MM.1S (cell line): Measurements from ENCODE around the gene SEC24D.

Source experiments
- DNase-seq: peaks from one replicate; pipeline ENCODE4 v3.0.0-alpha.2; 2015
- H2AFZ ChIP-seq: fragments of 300-600 bp; sonication (generic); 2 replicates; pipeline ENCODE4 v1.6.0; 2016; ENCODE audit warnings: antibody characterized with exemption, low read length
- H3F3A ChIP-seq: fragments of 300-600 bp; sonication (generic); 2 replicates; pipeline ENCODE4 v1.6.1; 2016; ENCODE audit warnings: mild to moderate bottlenecking, antibody characterized with exemption, low read length, moderate library complexity, mixed read lengths; ENCODE audit not compliant: insufficient read depth
- H3K27ac ChIP-seq: fragments of 300-600 bp; sonication (generic); 2 replicates; pipeline ENCODE4 v1.5.1; 2016; ENCODE audit warnings: mild to moderate bottlenecking, low read length
- H3K27me3 ChIP-seq: fragments of 300-600 bp; sonication (generic); replicated peaks from 2 replicates; pipeline ENCODE4 v1.6.0; 2016; ENCODE audit warnings: low read length; ENCODE audit not compliant: insufficient read depth
- H3K36me3 ChIP-seq: fragments of 300-600 bp; sonication (generic); replicated peaks from 2 replicates; pipeline ENCODE4 v1.6.1; 2016; ENCODE audit warnings: mild to moderate bottlenecking, low read length, mixed read lengths; ENCODE audit not compliant: insufficient read depth
- H3K4me1 ChIP-seq: fragments of 300-600 bp; sonication (generic); 2 replicates; pipeline ENCODE4 v1.6.1; 2016; ENCODE audit warnings: low read length, mixed read lengths
- H3K4me2 ChIP-seq: fragments of 300-600 bp; sonication (generic); 2 replicates; pipeline ENCODE4 v1.6.0; 2016; ENCODE audit warnings: low read depth, low read length
- H3K4me3 ChIP-seq: fragments of 300-600 bp; sonication (generic); 2 replicates; pipeline ENCODE4 v1.5.1; 2016; ENCODE audit warnings: low read length, mixed read lengths
- H3K79me2 ChIP-seq: fragments of 300-600 bp; sonication (generic); 2 replicates; pipeline ENCODE4 v1.6.1; 2016; ENCODE audit warnings: mixed run types, low read length, mixed read lengths
- H3K9ac ChIP-seq: fragments of 300-600 bp; sonication (generic); 2 replicates; pipeline ENCODE4 v1.6.1; 2016; ENCODE audit warnings: low read length, mixed read lengths
- H3K9me2 ChIP-seq: fragments of 300-600 bp; sonication (generic); replicated peaks from 2 replicates; pipeline ENCODE4 v1.6.1; 2016; ENCODE audit warnings: mild to moderate bottlenecking, low read length, mixed read lengths; ENCODE audit not compliant: insufficient read depth
- H3K9me3 ChIP-seq: fragments of 300-600 bp; sonication (generic); replicated peaks from 2 replicates; pipeline ENCODE4 v1.6.1; 2016; ENCODE audit warnings: mild to moderate bottlenecking, low read length, mixed read lengths; ENCODE audit not compliant: insufficient read depth
- H4K20me1 ChIP-seq: fragments of 300-600 bp; sonication (generic); 2 replicates; pipeline ENCODE4 v1.6.1; 2016; ENCODE audit warnings: mild to moderate bottlenecking, low read length, moderate library complexity, mixed read lengths; ENCODE audit not compliant: insufficient read depth
- EZH2 ChIP-seq: fragments of 300-600 bp; sonication (generic); optimal IDR thresholded peaks from 2 replicates; pipeline ENCODE3; 2017; ENCODE audit warnings: low read depth, mild to moderate bottlenecking, antibody characterized with exemption, low read length, mixed read lengths
- EZH2phosphoT487 ChIP-seq: fragments of 300-600 bp; sonication (generic); IDR thresholded peaks from 2 replicates; pipeline ENCODE4 v1.6.1; 2018; ENCODE audit warnings: antibody characterized with exemption, low read length
- TF ChIP-seq, protein P1 (sequence below): fragments of 300-600 bp; sonication (generic); IDR thresholded peaks from 2 replicates; pipeline ENCODE4 v1.5.1; 2016; ENCODE audit warnings: antibody characterized with exemption, low read length, mixed read lengths

Gene SEC24D

DNA sequence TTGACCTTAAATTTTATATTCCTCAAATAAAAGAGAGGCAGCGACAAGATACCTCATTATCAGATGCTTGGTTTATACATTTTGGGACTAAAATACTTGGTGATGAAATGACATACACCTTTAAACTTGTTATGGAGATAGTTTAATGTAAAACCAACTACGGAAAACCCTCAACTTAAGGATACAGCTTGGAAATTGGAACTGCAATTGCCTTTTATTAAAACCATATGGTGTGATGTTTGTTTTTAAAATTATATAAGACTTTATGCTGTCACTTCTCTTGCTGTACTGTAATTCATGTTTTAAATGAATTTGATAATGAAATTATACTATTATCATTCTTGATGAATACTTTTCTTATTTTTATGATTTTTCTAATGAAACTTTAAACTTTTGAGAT, 124.9 kb downstream of the SEC24D start:
- no peak overlapping the region for H3K27ac ChIP-seq
- no peaks in the 10 kb centered on the region for H4K20me1 ChIP-seq
- no peaks in the 10 kb centered on the region for H3K9me3 ChIP-seq
- no peak for DNase-seq
- H3K27me3 ChIP-seq: no peaks in the 10 kb centered on the region
- H3K79me2 ChIP-seq: no peaks in the 10 kb centered on the region
- H3K4me3 ChIP-seq: no peak overlapping the region
- no peaks in the 10 kb centered on the region for H3K9me2 ChIP-seq
- no peaks in the 10 kb centered on the region for H3K4me1 ChIP-seq
- H3K9ac ChIP-seq: no peak overlapping the region
- H3F3A ChIP-seq: no peaks in the 10 kb centered on the region
- TF ChIP-seq, protein P1, sequence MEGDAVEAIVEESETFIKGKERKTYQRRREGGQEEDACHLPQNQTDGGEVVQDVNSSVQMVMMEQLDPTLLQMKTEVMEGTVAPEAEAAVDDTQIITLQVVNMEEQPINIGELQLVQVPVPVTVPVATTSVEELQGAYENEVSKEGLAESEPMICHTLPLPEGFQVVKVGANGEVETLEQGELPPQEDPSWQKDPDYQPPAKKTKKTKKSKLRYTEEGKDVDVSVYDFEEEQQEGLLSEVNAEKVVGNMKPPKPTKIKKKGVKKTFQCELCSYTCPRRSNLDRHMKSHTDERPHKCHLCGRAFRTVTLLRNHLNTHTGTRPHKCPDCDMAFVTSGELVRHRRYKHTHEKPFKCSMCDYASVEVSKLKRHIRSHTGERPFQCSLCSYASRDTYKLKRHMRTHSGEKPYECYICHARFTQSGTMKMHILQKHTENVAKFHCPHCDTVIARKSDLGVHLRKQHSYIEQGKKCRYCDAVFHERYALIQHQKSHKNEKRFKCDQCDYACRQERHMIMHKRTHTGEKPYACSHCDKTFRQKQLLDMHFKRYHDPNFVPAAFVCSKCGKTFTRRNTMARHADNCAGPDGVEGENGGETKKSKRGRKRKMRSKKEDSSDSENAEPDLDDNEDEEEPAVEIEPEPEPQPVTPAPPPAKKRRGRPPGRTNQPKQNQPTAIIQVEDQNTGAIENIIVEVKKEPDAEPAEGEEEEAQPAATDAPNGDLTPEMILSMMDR: no peak
- TF ChIP-seq EZH2 (no peak), EZH2phosphoT487 (no peak)
- H3K4me2 ChIP-seq: no peak overlapping the region
- no peak overlapping the region for H2AFZ ChIP-seq
- peaks cover 6% of the 10 kb centered on the region; the same call in 1 of the 2 replicates for H3K36me3 ChIP-seq

DNA sequence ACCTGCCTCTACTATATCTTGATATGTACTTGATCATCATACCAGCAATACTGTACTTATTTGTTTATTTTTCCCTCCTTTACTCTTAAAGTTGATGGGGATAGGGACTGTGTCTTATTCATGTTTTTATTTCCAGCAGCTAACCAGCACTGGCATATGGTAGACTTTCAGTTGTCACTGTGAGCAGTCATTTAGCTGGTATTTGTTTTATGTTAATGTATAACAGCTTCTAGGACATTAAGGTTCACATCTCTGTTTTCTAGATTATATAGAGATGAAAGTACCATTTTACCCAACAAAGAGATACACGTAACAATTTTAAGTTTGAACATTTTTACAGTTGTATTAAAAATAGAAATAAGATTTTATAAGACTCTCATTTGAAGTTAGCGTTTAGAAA, 132.8 kb downstream of the SEC24D start:
- no peaks in the 10 kb centered on the region for H3K9me3 ChIP-seq
- no peak overlapping the region for H3K27ac ChIP-seq
- no peaks in the 10 kb centered on the region for H3K79me2 ChIP-seq
- no peaks in the 10 kb centered on the region for H3F3A ChIP-seq
- H3K4me3 ChIP-seq: no peak overlapping the region
- H3K4me1 ChIP-seq: no peaks in the 10 kb centered on the region
- TF ChIP-seq EZH2 (no peak), EZH2phosphoT487 (no peak)
- TF ChIP-seq, protein P1: no peak
- no peak overlapping the region for H3K9ac ChIP-seq
- peaks cover 12% of the 10 kb centered on the region for H3K36me3 ChIP-seq
- H2AFZ ChIP-seq: no peak overlapping the region
- no peak overlapping the region for H3K4me2 ChIP-seq
- H3K9me2 ChIP-seq: no peaks in the 10 kb centered on the region
- H3K27me3 ChIP-seq: no peaks in the 10 kb centered on the region
- no peaks in the 10 kb centered on the region for H4K20me1 ChIP-seq
- DNase-seq: no peak

DNA sequence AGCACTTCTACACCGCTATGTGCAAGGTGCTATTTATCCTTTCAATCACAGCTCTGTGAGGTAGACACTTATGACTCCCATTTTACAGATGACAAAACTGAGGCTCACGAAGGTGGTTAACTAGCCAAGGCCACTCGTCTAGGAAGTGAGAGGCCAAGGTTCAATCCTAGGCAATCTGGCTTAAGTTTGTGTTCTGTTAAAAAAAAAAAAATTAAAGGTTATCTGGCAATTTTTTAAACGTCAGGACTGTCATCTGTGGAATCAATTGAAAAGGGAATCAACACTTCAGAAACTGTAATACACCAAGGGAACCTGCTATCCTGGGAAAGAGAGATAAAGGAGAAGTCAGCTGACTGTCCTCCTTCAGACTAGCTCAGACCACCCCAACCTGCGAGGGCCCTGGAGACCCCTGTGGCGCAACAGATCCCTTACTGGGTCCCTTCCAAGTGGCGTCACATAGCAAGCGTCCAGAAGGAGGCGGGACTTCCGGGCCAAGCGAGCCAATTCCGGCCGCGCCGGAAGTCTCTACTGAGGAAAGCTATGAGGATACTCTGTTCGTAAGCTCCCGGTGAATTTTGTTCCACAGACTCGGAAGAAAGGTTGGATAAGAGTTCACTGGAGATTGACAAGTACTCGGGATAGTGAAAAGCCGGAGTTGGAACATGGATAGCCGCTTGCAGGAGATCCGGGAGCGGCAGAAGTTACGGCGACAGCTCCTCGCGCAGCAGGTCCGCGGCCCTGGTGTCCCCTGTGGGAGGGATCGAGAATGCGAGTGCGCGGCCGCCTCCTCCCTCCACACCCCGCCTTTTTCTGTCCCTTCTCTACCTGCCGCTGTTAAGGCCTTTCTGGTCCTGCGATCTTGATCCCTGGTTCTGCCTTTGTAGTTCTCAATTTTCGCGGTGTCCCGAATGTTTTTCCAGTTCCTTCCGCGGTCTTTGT, 150.8 kb downstream of the SEC24D start, which contains the start of gene METTL14:
TSS of gene METTL14 (plus strand) at position 520 of the 939 bp plus-strand sequence. CDS start at position 663, 143 bp downstream.
- peak within 1 kb of the TSS; percentile 67 for H3K4me3 ChIP-seq
- H3K4me2 ChIP-seq: peak within 1 kb of the TSS; percentile 63
- peaks cover 27% of the 10 kb centered on the region for H3K79me2 ChIP-seq
- H3K9me3 ChIP-seq: no peaks in the 10 kb centered on the region
- H3K36me3 ChIP-seq: no peaks in the 10 kb centered on the region
- H3K4me1 ChIP-seq: peaks cover 12% of the 10 kb centered on the region
- no peaks in the 10 kb centered on the region for H3K9me2 ChIP-seq
- TF ChIP-seq EZH2 (no peak), EZH2phosphoT487 (no peak)
- TF ChIP-seq, protein P1: no peak
- no peaks in the 10 kb centered on the region for H3F3A ChIP-seq
- peak; percentile 94 for DNase-seq
- no peaks in the 10 kb centered on the region for H3K27me3 ChIP-seq
- H3K9ac ChIP-seq: peak within 1 kb of the TSS; percentile 52
- H2AFZ ChIP-seq: peak within 1 kb of the TSS; percentile 34
- peak within 1 kb of the TSS; percentile 40; the same call in 1 of the 2 replicates for H3K27ac ChIP-seq
- H4K20me1 ChIP-seq: no peaks in the 10 kb centered on the region
